Measurements from ENCODE around the gene SHISA7. TPM values are rescaled to one million over a fixed set of nuclear protein-coding genes. Genes with fewer than 3 reads are reported as not detected.

Gene SHISA7
- total RNA-seq, 4 donors from 2014 or later: not detected

DNA sequence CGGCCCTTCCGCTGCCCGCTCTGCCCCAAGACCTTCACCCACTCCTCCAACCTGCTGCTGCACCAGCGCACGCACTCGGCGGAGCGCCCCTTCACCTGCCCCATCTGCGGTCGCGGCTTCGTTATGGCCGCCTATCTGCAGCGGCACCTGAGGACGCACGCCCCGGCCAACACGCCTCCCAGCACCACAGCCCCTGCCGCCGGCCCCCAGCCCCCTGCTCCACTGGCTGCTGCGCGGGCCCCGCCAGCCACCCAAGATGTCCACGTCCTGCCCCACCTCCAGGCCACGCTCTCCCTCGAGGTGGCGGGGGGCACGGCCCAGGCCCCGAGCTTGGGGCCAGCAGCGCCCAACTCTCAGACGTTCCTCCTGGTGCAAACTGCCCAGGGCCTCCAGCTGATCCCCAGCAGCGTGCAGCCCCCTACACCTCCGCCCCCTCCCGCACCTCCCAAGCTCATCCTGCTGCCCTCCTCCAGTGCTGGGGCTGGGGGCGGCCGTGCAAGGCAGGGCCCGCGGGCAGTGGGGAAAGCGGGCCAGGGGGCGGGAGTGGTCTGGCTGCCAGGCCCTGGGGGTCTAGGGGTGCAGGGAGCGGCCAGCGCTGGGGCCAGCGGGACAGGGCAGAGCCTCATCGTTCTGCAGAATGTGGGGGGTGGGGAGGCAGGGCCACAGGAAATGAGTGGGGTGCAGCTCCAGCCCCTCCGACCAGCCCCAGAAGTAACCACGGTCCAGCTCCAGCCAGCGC, 40.0 kb upstream of the SHISA7 start:
- Histone ChIP-seq H3K36me3 (no peaks in the 10 kb centered on the region), H3K27ac (no peak overlapping the region), H3K4me3 (no peak overlapping the region), H3K9me3 (no peaks in the 10 kb centered on the region), H3K27me3 (no peaks in the 10 kb centered on the region), H3K4me1 (peaks cover 5 to 32% of the 10 kb centered on the region in 2 donors)
- intact Hi-C loops (cut with DNase I; ENCODE audit: low total_unique reads): no loop called here
- DNase-seq: no peak
- TF ChIP-seq POLR2A (IDR thresholded peaks at IDR 0.05): no peak
- TF ChIP-seq, protein P1, sequence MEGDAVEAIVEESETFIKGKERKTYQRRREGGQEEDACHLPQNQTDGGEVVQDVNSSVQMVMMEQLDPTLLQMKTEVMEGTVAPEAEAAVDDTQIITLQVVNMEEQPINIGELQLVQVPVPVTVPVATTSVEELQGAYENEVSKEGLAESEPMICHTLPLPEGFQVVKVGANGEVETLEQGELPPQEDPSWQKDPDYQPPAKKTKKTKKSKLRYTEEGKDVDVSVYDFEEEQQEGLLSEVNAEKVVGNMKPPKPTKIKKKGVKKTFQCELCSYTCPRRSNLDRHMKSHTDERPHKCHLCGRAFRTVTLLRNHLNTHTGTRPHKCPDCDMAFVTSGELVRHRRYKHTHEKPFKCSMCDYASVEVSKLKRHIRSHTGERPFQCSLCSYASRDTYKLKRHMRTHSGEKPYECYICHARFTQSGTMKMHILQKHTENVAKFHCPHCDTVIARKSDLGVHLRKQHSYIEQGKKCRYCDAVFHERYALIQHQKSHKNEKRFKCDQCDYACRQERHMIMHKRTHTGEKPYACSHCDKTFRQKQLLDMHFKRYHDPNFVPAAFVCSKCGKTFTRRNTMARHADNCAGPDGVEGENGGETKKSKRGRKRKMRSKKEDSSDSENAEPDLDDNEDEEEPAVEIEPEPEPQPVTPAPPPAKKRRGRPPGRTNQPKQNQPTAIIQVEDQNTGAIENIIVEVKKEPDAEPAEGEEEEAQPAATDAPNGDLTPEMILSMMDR (IDR thresholded peaks at IDR 0.05): no peak

DNA sequence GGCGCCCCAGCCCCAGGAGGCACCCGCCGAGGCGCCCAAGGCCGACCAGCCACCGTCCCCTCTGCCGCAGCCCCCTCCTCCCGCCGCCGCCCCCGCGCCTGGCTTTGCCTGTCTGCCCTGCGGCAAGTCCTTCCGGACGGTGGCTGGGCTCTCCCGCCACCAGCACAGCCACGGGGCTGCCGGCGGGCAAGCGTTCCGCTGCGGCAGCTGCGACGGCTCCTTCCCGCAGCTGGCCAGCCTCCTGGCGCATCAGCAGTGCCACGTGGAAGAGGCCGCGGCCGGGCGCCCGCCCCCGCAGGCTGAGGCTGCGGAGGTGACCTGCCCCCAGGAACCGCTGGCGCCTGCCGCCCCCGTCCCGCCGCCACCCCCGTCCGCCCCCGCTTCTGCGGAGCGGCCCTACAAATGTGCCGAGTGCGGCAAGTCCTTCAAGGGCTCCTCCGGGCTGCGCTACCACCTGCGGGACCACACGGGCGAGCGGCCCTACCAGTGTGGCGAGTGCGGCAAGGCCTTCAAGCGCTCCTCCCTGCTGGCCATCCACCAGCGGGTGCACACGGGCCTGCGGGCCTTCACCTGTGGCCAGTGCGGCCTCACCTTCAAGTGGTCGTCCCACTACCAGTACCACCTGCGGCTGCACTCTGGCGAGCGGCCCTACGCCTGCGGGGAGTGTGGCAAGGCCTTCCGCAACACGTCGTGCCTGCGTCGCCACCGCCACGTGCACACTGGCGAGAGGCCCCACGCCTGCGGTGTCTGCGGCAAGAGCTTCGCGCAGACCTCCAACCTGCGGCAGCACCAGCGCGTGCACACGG, 39.3 kb upstream of the SHISA7 start:
- TF ChIP-seq, protein P1 (IDR thresholded peaks at IDR 0.05): no peak
- TF ChIP-seq POLR2A (IDR thresholded peaks at IDR 0.05): no peak

DNA sequence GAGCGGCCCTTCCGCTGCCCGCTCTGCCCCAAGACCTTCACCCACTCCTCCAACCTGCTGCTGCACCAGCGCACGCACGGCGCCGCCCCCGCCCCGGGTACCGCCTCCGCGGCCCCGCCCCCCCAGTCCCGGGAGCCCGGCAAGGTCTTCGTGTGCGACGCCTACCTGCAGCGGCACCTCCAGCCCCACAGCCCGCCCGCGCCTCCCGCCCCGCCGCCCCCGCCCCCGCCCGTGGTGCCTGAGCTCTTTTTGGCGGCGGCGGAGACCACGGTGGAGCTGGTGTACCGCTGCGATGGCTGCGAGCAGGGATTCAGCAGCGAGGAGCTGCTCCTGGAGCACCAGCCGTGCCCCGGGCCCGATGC, 38.7 kb upstream of the SHISA7 start:
- TF ChIP-seq, protein P1 (IDR thresholded peaks at IDR 0.05): no peak
- no peak for TF ChIP-seq POLR2A (IDR thresholded peaks at IDR 0.05)
- intact Hi-C loops (cut with DNase I; ENCODE audit: low total_unique reads): no loop called here
- no peak overlapping the region for H3K27ac ChIP-seq
- no peak for DNase-seq
- H3K4me1 ChIP-seq: peaks cover 5 to 25% of the 10 kb centered on the region in 2 donors
- no peak overlapping the region for H3K4me3 ChIP-seq
- no peaks in the 10 kb centered on the region for H3K36me3 ChIP-seq
- H3K9me3 ChIP-seq: no peaks in the 10 kb centered on the region
- H3K27me3 ChIP-seq: no peaks in the 10 kb centered on the region

More for the DNA sequence above, 39.3 kb upstream of the SHISA7 start:
- peaks cover 5 to 31% of the 10 kb centered on the region in 2 donors for H3K4me1 ChIP-seq
- no peaks in the 10 kb centered on the region for H3K9me3 ChIP-seq
- no peaks in the 10 kb centered on the region for H3K27me3 ChIP-seq
- H3K36me3 ChIP-seq: no peaks in the 10 kb centered on the region
- no peak overlapping the region for H3K27ac ChIP-seq
- H3K4me3 ChIP-seq: no peak overlapping the region
- intact Hi-C loops (cut with DNase I; ENCODE audit: low total_unique reads): no loop called here
- DNase-seq: no peak

DNA sequence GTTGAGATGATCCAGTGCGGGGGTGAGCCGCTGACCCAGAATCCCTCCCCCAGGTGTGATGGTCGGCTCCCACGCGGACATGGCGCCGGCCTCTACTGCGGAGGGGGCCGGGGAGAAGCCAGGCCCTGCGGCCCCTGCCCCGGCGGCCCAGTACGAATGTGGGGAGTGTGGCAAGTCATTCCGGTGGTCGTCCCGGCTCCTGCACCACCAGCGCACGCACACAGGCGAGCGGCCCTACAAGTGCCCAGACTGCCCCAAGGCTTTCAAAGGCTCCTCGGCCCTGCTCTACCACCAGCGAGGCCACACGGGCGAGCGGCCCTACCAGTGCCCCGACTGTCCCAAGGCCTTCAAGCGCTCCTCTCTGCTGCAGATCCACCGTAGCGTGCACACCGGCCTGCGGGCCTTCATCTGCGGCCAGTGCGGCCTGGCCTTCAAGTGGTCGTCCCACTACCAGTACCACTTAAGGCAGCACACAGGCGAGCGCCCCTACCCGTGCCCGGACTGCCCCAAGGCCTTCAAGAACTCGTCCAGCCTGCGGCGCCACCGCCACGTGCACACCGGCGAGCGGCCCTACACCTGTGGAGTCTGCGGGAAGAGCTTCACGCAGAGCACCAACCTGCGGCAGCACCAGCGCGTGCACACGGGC, 38.2 kb upstream of the SHISA7 start:
- no peak for DNase-seq
- Histone ChIP-seq H3K4me3 (no peak overlapping the region), H3K4me1 (peaks cover 5 to 20% of the 10 kb centered on the region in 2 donors), H3K36me3 (no peaks in the 10 kb centered on the region), H3K27ac (no peak overlapping the region), H3K27me3 (no peaks in the 10 kb centered on the region), H3K9me3 (no peaks in the 10 kb centered on the region)
- no peak for TF ChIP-seq POLR2A (IDR thresholded peaks at IDR 0.05)
- TF ChIP-seq, protein P1 (IDR thresholded peaks at IDR 0.05): no peak
- intact Hi-C loops (cut with DNase I; ENCODE audit: low total_unique reads): no loop called here

Data from uterus (tissue), 4 donors.